Measurements from ENCODE around the gene GTF2A1L. TPM values are rescaled to one million over a fixed set of nuclear protein-coding genes. Genes with fewer than 3 reads are reported as not detected.
"Not testable (repeated sequence)": the region's sequence is repeated elsewhere in the genome, so short reads cannot be mapped to it uniquely, and the experiment has no call there.

Gene GTF2A1L, protein sequence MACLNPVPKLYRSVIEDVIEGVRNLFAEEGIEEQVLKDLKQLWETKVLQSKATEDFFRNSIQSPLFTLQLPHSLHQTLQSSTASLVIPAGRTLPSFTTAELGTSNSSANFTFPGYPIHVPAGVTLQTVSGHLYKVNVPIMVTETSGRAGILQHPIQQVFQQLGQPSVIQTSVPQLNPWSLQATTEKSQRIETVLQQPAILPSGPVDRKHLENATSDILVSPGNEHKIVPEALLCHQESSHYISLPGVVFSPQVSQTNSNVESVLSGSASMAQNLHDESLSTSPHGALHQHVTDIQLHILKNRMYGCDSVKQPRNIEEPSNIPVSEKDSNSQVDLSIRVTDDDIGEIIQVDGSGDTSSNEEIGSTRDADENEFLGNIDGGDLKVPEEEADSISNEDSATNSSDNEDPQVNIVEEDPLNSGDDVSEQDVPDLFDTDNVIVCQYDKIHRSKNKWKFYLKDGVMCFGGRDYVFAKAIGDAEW
- not detected in 2 replicates for total RNA-seq

DNA sequence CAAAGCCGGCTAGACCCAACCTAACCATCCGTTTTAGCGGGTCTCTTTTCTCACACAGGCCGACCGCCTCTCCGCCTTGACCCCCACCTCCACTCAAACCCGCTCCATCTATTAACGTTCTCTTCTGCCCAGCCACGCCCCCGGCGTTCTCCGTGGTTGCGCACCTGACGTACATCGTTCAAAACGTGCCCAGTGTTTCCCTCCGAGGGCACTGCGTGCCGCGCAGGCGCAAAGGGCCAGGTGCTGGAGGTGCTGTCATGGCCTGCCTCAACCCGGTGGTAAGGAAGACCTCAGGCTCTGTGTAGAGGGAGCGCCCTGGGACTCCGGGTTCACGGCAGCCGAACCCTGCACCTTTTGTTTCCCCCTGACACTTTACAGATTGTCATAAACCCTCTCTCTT is at the start of gene GTF2A1L:
Gene GTF2A1L (plus strand): TSS at position 239 of the 400 bp plus-strand sequence. CDS start 19 bp downstream, at position 258.
- intact Hi-C loops (cut with micrococcal nuclease) = no loop called here

DNA sequence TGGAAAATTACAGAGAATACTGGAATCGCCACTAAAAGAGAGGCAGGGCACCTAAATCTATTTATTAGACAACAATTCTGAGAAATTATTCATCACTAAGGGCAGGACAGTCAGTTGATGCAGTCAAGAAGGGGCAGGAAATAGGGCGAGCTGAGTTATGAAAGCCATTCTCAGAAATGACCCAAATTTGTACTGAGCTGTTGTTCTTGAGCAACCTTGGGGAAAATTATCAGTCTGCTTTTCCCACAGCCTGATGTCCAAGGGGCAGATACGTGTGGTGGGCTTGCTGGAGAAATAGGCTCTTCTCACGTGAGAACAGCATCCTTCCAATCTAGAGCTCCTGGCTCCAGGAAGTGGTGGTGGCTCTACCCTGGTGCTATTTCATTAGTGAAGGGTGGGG is 49.1 kb upstream of the GTF2A1L start:
- intact Hi-C loops (cut with micrococcal nuclease) = no loop called here

DNA sequence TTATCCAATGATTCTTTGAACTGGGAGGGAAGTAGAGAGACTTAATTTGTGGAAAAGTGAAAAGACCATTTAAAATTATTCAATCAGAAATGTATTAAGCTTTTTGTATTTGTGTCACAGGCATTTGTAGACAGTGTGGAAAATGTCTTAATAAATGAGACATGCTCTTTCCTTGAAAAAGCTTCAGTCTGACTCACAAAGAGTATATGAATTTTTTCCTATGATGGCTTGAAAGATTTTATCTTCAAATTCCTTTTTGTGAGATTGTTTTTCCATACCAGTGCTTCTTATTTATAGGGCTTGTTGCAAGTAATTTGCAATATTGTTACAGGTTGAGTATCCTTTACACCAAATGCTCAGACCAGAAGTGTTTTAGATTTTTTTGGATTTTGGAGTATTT is 48.2 kb upstream of the GTF2A1L start:
- intact Hi-C loops (cut with micrococcal nuclease) = no loop called here

DNA sequence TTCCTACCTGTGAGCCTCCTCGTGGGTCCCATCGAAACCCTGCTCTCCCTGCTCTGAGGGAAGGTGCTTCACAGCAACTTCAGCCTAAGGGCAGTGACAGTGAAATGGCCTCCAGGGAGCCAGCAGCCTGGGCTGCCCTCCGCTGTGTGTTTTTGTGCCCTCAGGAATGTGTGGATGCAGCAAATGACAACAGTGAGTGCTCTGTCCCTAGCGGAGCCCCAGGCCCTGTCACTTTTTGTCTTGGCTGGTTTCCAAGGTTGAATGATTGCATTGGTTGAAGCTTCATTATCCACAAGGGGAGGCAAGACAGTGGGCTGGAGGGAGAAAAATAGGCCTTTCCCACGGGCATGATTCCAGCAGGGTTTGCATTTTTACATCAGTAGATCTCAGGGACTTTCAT is 44.8 kb upstream of the GTF2A1L start:
- intact Hi-C loops (cut with micrococcal nuclease) = no loop called here

DNA sequence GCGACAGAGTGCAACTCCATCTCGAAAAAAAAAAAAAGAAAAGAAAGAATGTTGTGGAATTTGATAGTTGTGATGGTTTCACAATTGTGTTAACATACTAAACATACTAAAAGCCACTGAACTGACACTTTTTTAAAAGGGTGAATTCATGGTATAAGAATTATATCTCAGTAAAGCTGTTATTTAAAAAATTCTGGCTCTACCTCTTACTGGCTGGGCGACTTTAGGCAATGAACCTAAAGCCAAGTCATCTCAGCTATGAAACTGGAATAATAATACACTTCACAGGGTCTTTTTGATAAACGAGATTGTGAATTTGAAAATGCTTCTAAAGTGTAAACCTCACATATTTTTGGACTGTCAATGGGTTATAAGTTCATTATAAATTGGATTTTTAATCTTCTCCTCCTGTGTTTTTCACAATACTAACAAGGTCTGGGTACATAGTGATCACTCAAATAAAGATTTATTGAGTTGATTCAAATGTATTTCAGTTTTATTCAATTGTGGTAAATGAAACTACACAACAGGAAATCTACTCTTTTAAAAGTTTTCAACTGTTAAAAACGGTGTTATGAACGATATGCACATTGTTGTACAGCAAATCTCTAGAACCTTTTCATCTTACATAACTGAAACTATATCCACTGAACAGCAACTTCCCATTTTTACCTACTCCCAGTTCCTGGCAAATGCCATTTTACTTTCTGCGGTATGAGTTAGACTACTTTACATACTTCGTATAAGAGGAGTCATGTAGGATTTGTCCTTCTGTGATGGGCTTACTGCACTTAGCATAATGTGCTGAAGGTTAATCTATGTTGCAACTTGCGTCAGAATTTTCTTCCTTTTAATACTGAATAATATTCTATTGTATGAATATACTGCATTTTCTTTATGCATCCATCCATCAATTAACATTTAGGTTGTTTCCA is 43.0 kb upstream of the GTF2A1L start:
- intact Hi-C loops (cut with micrococcal nuclease) = no loop called here

DNA sequence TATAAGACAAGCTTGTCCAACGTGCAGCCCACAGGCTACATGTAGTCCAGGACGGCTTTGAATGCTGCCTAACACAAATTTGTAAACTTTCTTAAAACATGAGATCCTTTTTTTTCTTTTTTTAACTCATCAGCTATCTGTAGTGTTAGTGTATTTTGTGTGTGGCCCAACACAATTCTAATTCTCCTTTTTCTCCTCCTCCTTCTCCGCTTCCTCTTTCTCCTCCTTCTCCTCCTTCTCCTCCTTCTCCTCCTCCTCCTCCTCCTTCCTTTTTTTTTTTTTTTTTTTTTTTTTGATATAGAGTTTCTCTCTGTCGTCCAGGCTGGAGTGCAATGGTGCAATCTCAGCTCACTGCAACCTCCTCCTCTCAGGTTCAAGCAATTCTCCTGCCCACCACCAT is 39.3 kb upstream of the GTF2A1L start:
- intact Hi-C loops (cut with micrococcal nuclease) = no loop called here

DNA sequence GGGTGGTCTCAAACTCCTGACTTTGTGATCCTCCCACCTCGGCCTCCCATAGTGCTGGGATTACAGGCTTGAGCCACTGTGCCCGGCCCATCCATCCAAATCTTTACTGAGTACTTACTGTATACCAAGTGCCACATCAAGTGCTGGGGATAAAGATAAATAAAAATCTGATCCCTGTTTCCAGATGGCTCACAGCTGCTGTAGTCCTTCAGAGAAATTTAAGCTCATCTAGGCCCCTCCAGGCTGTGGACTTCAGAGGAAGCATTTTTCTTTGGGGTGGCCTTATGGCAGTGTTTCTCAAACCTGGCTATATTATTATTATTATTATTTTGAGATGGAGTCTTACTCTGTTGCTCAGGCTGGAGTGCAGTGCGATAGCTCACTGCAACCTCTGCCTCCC is 33.7 kb upstream of the GTF2A1L start:
- intact Hi-C loops (cut with micrococcal nuclease) = no loop called here

DNA sequence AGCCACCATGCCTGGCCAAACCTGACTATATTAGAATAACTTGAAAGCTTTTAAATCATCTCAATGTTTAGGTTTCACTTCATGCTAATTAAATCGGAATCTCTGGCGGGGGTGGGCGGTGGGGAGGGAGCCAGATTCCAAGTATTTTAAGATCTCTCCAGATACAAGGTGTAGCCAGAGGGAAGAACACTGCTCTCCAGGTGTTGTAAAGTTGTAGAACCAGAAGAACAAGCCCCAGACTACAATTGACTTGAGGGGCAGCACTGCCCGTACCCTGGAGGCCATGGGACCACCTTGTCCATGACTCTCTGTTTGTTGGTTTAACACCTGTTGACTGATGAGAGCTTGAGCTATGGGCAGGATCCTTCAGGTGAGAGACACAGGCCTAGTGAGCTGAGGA is 33.1 kb upstream of the GTF2A1L start:
- intact Hi-C loops (cut with micrococcal nuclease) = no loop called here

DNA sequence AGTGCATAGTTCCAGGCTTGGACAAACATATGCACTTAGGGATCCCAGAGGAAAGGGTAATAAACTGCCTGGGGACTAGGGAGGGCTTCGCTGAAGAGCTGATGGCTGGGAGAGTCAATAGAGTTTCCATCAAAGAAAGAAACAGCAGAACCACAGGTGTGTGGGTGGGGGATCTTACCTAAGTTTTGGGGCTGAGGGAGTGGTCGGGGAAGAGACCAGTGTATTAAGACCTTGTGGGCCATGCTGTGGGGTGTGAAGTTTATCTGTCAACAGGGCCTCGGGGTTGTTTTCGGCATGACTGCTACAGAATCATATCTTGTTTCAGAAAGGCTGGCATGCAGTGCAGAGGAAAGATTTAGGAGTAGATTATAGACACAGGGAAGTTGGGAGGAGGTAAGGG is 31.2 kb upstream of the GTF2A1L start:
- intact Hi-C loops (cut with micrococcal nuclease) = no loop called here

DNA sequence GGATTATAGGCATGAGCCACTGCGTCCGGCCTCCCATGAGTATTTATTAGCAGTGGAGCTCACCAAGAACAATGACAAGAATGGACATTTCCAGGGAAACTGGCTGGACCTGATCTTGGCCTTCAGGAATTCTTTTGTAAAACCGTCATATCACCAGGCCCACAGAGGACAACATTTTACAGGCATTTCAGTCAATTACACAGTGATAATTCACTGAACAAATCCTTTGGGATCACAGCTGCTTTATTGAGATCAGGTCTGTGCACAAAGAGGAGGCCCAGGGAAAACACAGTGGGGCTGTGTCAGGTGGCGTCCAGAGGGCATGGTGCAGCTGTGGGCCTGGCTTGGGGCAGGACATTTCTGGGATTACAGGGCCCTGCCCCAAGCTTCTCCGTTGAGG is 30.1 kb upstream of the GTF2A1L start:
- intact Hi-C loops (cut with micrococcal nuclease) = no loop called here

DNA sequence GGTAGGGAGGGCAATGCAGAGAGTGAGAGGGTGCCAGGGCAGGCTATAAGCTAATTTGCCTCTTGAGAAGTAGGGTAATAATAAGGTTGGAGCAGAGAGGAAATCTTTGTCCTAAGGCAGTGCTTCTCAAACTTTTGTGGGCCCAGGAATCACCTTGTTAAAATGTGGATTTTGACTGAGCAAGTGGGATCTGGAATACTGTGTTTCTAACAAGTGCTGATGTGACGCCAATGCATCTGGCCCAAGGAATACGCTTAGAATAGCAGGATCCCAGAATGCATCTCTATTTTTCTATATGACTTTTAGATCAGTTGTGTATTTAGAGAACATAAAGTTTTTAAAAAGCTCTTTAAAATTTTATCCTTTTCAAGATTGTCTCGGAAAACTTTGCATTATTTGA is 29.7 kb upstream of the GTF2A1L start:
- intact Hi-C loops (cut with micrococcal nuclease) = no loop called here

DNA sequence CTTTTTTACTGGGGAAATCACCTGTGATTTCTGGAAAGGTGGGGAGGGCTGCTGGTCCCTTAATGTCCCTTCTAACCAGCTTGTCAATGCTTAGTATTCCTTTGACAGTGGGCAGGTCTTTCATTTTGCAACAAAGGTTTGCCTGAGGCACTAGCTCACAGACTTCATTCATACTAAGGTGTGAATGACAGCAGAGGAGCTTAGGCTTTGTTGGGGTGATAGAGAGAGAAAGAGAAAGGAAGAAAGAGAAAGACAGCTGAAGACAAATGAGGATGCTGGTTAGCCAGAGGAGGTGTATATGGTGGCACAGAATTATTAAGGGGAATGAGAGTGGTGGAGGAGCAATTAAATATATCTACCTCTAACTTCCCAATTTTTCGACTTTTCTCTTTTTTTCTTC is 28.9 kb upstream of the GTF2A1L start:
- intact Hi-C loops (cut with micrococcal nuclease) = no loop called here

DNA sequence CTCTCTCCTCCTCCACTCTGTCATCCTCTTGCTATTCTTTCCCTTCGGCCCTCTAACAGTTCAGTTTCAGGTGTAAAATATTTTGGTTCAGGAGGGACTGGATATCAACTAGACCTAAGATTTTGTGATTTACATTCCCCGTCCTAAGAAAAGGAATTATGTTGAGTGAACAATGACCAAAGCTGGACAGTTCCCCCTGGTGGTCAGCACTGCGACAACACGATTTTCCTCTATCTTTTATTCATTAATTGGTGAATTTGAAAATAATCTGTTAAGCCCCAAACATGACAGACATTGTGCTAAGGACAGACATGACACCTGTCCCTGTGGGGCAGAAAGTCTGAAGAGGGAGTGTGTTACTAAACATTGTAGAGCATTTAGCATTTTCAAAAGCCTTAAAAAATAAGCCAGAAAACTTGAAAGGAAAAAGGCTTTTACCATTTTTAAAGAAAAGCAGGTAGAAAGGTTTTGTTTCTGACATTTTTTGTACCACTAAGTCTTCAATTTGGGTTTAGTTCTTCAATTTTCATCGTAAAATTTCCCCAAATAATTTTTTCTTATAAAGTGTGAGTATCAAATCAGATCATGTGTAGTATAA is 28.4 kb upstream of the GTF2A1L start:
- intact Hi-C loops (cut with micrococcal nuclease) = no loop called here

DNA sequence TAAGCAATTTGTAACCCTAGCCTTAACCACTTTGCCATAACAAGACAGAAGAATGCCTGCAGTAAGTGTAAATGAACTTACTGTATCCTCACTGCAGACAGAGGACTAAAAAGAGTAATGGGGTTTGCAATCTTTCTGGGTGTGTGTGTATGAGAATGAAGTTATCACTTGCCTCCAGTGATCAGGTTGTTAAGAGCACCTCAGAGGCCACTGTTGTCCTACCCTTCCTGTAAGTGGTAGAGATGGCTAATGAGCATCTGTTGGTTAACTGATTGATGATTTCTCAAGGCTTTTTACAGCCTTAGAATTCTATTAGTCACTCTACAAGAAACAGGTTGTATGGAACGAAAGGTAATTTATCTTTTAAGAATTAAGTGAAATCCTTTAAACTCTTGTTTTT is 27.6 kb upstream of the GTF2A1L start:
- intact Hi-C loops (cut with micrococcal nuclease) = no loop called here

DNA sequence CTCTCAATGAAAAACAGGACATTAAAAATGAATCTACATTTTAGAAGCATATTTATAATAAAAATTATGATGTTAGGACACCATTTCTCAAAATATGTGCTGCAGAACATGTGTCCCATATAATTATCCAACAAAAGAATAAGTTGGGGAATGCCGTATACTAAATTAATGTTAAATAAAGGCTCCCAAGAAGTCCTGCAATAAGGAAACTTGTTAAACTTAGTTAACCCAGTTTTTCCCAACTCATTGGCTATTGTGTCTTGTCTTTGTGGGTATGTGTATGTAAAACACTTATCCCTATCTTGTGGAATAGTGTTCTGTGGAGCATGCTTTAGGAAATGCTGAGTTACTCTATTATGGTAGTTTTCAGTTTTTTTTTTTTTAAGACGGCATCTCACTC is 25.6 kb upstream of the GTF2A1L start:
- intact Hi-C loops (cut with micrococcal nuclease) = no loop called here

DNA sequence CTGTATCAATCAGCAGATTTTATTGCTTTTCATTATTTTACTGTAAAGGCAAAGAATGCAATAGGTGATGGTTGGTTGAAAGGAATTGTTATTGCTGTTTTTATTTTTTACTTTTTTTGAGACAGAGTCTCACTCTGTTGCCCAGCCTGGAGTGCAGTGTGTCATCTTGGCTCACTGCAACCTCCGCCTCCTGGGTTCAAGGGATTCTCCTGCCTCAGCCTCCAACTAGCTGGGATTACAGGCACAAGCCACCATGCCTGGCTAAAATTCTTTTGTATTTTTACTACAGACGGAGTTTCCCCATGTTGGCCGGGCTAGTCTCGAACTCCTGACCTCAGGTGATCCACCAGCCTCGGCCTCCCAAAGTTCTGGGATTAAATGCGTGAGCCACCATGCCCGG is 20.9 kb upstream of the GTF2A1L start:
- intact Hi-C loops (cut with micrococcal nuclease) = not testable (repeated sequence)

DNA sequence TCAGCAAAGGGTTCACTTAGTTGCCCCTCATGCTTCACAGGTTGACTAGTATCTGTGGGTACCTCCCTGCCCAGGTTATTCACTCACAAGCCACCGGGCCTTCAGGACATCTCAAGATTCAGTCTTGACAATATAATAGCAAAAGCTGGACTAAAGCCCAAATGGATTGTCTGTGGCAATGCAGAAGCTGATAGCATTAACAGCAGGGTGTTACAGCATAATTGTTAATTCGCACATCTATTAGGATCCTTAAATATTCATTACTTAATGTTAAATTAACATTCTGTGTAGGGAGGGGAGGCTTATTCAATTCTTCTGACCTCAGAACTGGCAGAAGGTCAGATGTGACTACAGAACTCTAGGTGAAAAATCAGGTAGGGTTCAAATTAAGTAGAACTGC is 20.2 kb upstream of the GTF2A1L start:
- intact Hi-C loops (cut with micrococcal nuclease) = no loop called here

DNA sequence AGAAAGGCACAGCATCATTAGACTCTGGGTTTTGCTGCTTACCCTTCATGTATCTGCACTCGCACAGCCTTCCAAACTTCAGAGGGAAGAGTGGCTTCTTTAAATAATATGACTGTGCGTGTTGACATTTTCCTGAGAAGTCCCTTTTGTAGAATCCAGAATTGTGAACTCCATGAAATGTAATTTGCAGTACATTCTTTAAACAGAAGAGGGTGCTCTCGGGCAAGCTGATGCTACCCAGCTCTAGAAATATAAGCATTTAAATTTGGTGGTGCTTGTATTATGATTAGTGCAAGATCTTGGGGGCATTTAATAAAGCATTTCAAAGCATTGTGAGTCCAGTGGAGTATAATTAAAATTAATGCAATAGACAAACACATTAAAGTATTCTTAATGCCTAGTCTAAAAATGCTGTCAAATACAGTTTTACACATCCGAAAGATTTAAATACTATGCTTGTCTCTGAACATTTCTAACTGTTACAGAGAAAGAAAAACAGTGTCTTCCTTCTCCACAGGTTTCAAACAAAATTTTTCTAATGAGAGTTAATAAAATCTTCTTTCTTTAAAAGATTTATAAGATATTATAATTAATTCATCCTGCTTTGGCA is 17.3 kb upstream of the GTF2A1L start:
- intact Hi-C loops (cut with micrococcal nuclease) = loop anchor here (2.0 kb wide), 1 partner anchor 1544 kb away; no protein-coding TSS in a partner anchor

DNA sequence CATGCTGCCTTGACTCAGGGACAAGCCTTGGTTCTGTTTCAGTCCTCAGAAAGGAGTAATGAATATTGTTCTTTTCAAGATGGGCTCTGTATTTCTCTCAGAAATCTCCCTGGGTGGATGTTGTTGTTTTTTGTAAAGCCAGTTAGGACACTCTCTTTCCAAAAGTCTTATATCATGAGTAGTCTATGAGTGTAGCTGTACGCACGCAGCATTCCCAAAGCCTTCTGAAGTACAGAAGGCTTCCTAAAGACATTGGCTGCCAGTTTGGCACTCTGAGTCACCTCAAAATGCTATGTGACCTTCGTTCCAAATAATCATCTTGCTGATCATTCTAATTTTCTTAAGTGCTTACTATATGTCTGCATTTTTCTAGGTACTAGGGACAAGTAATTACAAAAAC is 16.7 kb upstream of the GTF2A1L start:
- intact Hi-C loops (cut with micrococcal nuclease) = loop anchor here (2.0 kb wide), 1 partner anchor 1544 kb away; no protein-coding TSS in a partner anchor

DNA sequence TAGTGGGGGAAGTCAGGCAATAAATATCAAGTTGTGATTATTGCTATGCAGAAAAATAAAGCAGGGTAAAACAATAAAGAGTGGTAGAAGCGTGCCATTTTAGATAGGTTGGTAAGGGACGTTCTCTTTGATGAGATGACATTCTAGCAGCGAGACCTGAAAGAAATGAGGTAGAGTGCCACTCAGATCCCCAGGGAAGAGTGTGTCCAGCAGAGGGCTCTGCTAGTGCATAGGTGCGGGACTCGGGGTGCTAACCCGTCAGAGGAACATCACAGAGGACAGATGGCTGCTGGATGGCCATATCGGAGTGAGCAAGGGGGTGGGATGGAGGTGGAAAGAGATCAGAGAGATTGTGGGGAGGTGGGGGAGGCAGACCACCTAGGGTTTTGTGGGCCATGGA is 16.3 kb upstream of the GTF2A1L start:
- intact Hi-C loops (cut with micrococcal nuclease) = loop anchor here (2.0 kb wide), 1 partner anchor 1543 kb away; no protein-coding TSS in a partner anchor

DNA sequence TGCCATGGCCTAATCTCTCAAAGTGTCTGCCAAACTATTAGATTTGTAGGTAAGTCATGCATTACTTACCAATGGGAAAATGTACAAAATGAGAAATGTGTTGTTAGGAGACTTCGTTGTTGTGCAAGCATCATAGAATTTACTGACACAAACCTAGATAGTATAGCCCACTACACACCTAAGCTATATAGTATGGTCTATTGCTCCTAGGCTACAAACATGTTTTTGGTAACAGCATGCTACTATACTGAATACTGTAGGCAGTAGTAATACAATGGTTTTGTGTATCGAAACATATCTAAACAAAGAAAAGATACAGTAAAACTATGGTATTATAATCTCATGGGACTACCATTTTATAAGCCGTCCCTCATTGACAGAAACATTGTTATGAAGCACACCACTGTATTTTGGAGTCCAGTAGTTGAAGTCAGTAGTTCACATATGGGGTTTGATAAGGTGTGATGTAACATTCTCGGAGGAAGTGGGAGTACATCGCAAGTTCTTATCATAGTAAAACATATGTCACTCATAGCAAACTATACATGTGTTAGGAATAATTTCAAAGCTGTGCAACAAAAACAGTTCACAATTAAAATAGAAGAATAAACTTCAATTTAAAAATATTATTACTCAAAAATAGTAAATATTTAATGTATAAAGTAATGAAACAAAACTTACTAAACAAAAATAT is 12.0 kb upstream of the GTF2A1L start:
- intact Hi-C loops (cut with micrococcal nuclease) = no loop called here
